OCI-M1 (cell line): ENCODE data around the gene OOSP4A.

ENCODE experiments used
- DNase-seq: peaks from one replicate; lab custom pipeline; 2025; lab: John Stamatoyannopoulos, UW

OOSP4A gene

GRCh38 chr11:59981106-59981770 is 17.4 kb downstream of the OOSP4A start:
- DNase-seq: no peak

GRCh38 chr11:59982037-59982436 is 18.2 kb downstream of the OOSP4A start:
- DNase-seq: peak; percentile 38

DNA sequence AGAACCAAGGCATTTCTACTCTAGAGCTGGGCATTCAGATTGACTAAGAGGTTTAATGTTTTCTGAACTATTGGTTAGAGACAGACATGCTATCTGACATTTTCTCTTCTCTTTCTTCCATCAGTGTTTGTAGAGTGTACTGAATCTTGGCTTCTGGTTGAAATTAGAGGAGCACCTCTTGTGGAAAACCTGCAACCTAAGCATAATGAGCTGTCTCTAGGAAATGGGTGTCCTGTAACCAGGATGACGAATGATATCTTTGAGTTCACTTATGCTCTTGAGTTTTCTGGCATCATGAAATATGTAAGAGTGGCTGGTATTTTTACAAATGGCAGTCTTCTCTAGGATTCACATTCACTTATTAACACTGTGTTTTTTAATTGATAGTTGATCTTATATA is 19.4 kb downstream of the OOSP4A start:
- DNase-seq: no peak

DNA sequence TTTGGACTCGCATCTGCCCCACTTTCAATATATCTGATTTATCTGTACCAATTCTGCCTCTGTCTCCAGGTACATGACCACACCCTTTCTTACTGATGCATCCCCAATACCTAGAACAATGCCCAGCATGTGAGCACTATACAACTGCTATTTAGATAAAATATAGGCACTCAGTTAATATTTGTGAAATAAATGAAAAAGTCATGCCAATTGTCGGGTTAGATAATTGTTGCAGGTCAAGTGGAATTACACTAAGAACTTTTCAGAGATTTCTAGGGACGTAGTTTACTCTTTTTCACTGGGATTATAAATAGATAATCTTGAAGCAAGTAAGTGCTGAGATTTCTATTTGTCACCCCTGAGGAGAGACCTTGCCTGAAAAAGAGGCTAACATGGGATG is 20.5 kb downstream of the OOSP4A start:
- no peak for DNase-seq

DNA sequence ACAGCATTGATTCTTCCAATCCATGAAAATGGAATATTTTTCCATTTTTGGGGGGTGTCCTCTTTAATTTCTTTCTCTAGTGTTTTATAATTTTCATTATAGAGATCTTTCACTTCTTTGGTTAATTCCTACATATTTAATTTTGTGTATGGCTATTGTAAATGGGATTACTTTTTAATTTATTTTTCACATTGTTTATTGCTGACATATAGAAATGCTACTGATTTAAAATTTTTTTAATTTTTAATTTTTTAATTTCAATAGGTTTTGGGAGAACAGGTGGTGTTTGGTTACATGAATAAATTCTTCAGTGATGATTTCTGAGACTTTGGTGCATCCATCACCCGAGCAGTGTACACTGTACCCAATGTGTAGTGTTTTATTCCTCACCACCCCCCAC is 26.6 kb downstream of the OOSP4A start:
- DNase-seq: no peak

DNA sequence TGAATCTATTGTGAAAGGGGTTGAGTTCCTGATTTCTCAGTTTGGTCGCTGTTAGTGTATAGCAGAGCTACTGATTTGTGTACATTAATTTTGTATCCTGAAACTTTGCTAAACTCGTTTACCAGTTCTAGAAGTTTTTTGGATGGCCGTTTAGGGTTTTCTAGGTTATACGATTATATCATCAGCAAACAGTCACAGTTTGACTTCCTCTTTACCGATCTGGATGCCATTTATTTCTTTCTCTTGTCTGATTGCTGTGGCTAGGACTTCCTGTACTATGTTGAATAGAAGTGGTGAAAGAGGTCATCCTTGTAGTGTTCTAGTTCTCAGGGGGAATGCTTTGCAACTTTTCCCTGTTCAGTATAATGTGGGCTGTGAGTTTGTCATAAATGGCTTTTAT is 28.6 kb downstream of the OOSP4A start:
- DNase-seq: peak; percentile 75

GRCh38 chr11:59997800-59998199 is 34.0 kb downstream of the OOSP4A start:
- DNase-seq: no peak

- no peak for DNase-seq
Measured at GRCh38 chr11:59999691-60000090, 35.9 kb downstream of the OOSP4A start.

- no peak for DNase-seq
Measured at GRCh38 chr11:60003729-60004128, 39.9 kb downstream of the OOSP4A start.

DNA sequence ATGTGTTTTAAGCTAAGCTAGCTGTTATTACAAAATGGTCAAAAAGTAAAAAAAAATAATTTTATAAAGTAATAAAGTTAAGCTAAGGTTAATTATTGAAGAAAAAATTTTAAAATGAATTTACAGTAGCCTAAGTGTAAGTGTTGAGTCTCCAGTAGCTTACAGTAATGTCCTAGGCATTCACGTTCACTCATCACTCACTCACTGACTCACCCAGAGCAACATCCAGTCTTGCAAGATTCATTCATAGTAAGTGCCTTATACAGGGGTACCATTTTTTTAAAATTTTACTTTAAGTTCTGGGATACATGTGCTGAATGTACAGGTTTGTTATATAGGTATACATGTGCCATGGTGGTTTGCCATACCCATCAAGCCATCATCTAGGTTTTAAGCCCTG is 41.5 kb downstream of the OOSP4A start:
- DNase-seq: no peak

DNA sequence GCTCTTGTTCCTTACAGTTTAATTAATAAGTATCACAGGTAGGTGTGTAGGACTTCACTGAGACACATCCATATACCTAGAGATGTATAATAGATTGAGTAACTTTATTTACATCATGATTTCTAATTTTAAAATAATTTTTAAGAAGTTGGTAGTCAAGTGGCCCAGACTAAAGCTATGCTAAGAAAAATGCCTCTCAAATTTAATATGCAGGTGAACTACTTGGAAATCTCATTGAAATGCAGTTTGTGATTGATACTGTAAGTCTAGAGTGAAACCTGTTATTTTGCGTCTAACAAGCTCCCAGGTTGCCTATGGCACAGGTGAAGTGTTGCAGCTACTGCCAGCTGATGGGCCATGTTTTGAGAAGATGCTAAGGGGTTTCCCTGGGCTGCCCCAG is 53.0 kb downstream of the OOSP4A start, which contains the start of gene OOSP4B:
Gene OOSP4B, plus strand, starts transcription at position 301 of the 400 bp plus-strand sequence.
- no peak for DNase-seq

GRCh38 chr11:60018058-60018457 is 54.2 kb downstream of the OOSP4A start:
- no peak for DNase-seq
